Body of pancreas (tissue), 4 donors: Measurements from ENCODE around the gene CD6. TPM values are rescaled to one million over a fixed set of nuclear protein-coding genes. Genes with fewer than 3 reads are reported as not detected.

Experiments
- ATAC-seq: fragments of 150-250 bp; one replicate; pipeline ENCODE4 v1.9.1; 2016
- DNase-seq, 4 donors: peaks; one replicate each; pipeline ENCODE4 v3.0.0-alpha.2; 2019
- H3K27ac ChIP-seq, 4 donors: fragments of 200-600 bp; sonication (generic); 1 replicate in 3 of 4; 2 replicates in 1 of 4; pipeline versions ENCODE4 v1.5.1 to v1.6.1; 2016 to 2019; ENCODE audit warnings: mild to moderate bottlenecking in 1 of 4, mixed read lengths in 1 of 4, moderate library complexity in 1 of 4
- H3K27me3 ChIP-seq, 2 donors: fragments of 200-600 bp; sonication (generic); one replicate each; pipeline ENCODE4 v1.6.0; 2016; ENCODE audit warnings: mild to moderate bottlenecking in 1 of 2
- H3K36me3 ChIP-seq, 2 donors: fragments of 200-600 bp; sonication (generic); replicated peaks in 1 of 2; 2 replicates each; pipeline ENCODE4 v1.5.1; 2016; ENCODE audit warnings: low read depth in 2 of 2; ENCODE audit not compliant: insufficient read depth in 1 of 2
- H3K4me1 ChIP-seq: fragments of 200-600 bp; sonication (generic); one replicate; pipeline ENCODE4 v1.6.0; 2016
- H3K4me3 ChIP-seq, 2 donors: fragments of 200-600 bp; sonication (generic); 1 replicate in 1 of 2; 2 replicates in 1 of 2; pipeline ENCODE4 v1.5.1; 2016 to 2019
- H3K9me3 ChIP-seq, 3 donors: fragments of 200-600 bp; sonication (generic); 1 replicate in 2 of 3; 2 replicates in 1 of 3; pipeline ENCODE4 v1.5.1; 2016
- CTCF ChIP-seq, 7 experiments: fragments of 450-650 bp in 4 of 7; fragments of 200-600 bp in 3 of 7; sonication (generic) in 3 of 7; IDR thresholded peaks; one replicate each; pipeline ENCODE4 v1.5.1; 2016 to 2019; ENCODE audit warnings: antibody characterized with exemption in 7 of 7
- POLR2A ChIP-seq, 3 donors: fragments of 450-650 bp; IDR thresholded peaks; one replicate each; pipeline ENCODE4 v1.6.1; 2016; ENCODE audit warnings: antibody characterized with exemption in 3 of 3, mild to moderate bottlenecking in 2 of 3
- WGBS, 2 donors: methylation state at CpG; one replicate each; pipeline ENCODE4 v1.1.5; 2017; 5-methylcytosine and 5-hydroxymethylcytosine counted together
- intact Hi-C: fragments of 100-400 bp; cut with DNase I; formaldehyde crosslinking; loops from one replicate; pipeline ENCODE4 v1.15.1; 2023
- total RNA-seq, 2 donors: library from RNA; depleted of rRNA; stranded (reverse); fragments of >200 nt; gene quantifications; one replicate each; pipeline ENCODE4 v1.1.0, GENCODE V29; 2016

The CD6 gene
- total RNA-seq, 2 donors from 2014 or later = 1.0 to 3.3 TPM

- Histone ChIP-seq H3K9me3 (no peaks in the 10 kb centered on the region), H3K36me3 (no peaks in the 10 kb centered on the region), H3K4me1 (no peaks in the 10 kb centered on the region), H3K27ac (peak overlapping the region in 2 of 4 donors; percentile 62 to 80), H3K4me3 (no peak overlapping the region), H3K27me3 (peaks cover 0 to 5% of the 10 kb centered on the region in 2 donors)
- WGBS, 2 donors = 21 to 31% methylated on average over 14 to 49 of the region's 86 CpGs
- DNase-seq (no peak), ATAC-seq (no peak)
- intact Hi-C loops = no loop called here
- TF ChIP-seq CTCF (IDR thresholded peaks at IDR 0.05) = no peak
- TF ChIP-seq POLR2A (IDR thresholded peaks at IDR 0.05) = no peak
Measured at GRCh38 chr11:60950933-60951605, 20.4 kb upstream of the CD6 start.

GRCh38 chr11:60951606-60951903 is 19.9 kb upstream of the CD6 start:
- WGBS, 2 donors = 32 to 47% methylated on average over 6 to 8 of the region's 8 CpGs
- intact Hi-C loops = no loop called here
- no peak for ATAC-seq

GRCh38 chr11:60951904-60952741 is 19.4 kb upstream of the CD6 start, which contains the start of gene SLC15A3:
TSS of gene SLC15A3 (minus strand) at chr11:60952176. CDS start at chr11:60951551, 625 bp downstream.
- DNase-seq = peak in 2 of 4 donors; percentile 30 to 78
- Histone ChIP-seq H3K9me3 (no peaks in the 10 kb centered on the region), H3K27me3 (peaks cover 0 to 5% of the 10 kb centered on the region in 2 donors), H3K4me3 (no peak within 1 kb of the TSS), H3K4me1 (no peaks in the 10 kb centered on the region), H3K27ac (peak within 1 kb of the TSS in 3 of 4 donors; percentile 62 to 80 (median 62)), H3K36me3 (no peaks in the 10 kb centered on the region)
- 45 to 54% methylated on average over 19 to 22 of the region's 23 CpGs for WGBS, 2 donors
- ATAC-seq = peak; percentile 36
- intact Hi-C loops = no loop called here
- TF ChIP-seq CTCF (IDR thresholded peaks at IDR 0.05) = no peak
- peak in 1 of 3 donors; percentile 55 for TF ChIP-seq POLR2A (IDR thresholded peaks at IDR 0.05)

More at GRCh38 chr11:60951606-60951903, 19.9 kb upstream of the CD6 start:
- no peak overlapping the region for H3K4me3 ChIP-seq
- peaks cover 0 to 5% of the 10 kb centered on the region in 2 donors for H3K27me3 ChIP-seq
- DNase-seq = no peak
- no peaks in the 10 kb centered on the region for H3K36me3 ChIP-seq
- no peak for TF ChIP-seq POLR2A (IDR thresholded peaks at IDR 0.05)
- no peak for TF ChIP-seq CTCF (IDR thresholded peaks at IDR 0.05)
- no peaks in the 10 kb centered on the region for H3K4me1 ChIP-seq
- no peaks in the 10 kb centered on the region for H3K9me3 ChIP-seq
- H3K27ac ChIP-seq = peak overlapping the region in 3 of 4 donors; percentile 62 to 80 (median 62)

GRCh38 chr11:60952742-60953170 is 18.7 kb upstream of the CD6 start:
- H3K36me3 ChIP-seq = no peaks in the 10 kb centered on the region
- H3K4me3 ChIP-seq = no peak overlapping the region
- ATAC-seq (no peak), DNase-seq (no peak)
- no peaks in the 10 kb centered on the region for H3K9me3 ChIP-seq
- 45 to 65% methylated on average over 3 of the region's 3 CpGs for WGBS, 2 donors
- no peaks in the 10 kb centered on the region for H3K4me1 ChIP-seq
- TF ChIP-seq POLR2A (IDR thresholded peaks at IDR 0.05) (peak in 1 of 3 donors; percentile 10), CTCF (IDR thresholded peaks at IDR 0.05) (no peak)
- peaks cover 0 to 5% of the 10 kb centered on the region in 2 donors for H3K27me3 ChIP-seq
- H3K27ac ChIP-seq = peak overlapping the region in 3 of 4 donors; percentile 62 to 80 (median 62)
- intact Hi-C loops = no loop called here
